Measurements from ENCODE around the gene DCAF5. TPM values are rescaled to one million over a fixed set of nuclear protein-coding genes. Genes with fewer than 3 reads are reported as not detected.

Gene DCAF5
- total and polyA plus RNA-seq, 2 of the 13 experiments (the other 11 are each of a cell fraction or from before 2014, with no cell fraction given) = 13.4 to 31.6 TPM

DNA sequence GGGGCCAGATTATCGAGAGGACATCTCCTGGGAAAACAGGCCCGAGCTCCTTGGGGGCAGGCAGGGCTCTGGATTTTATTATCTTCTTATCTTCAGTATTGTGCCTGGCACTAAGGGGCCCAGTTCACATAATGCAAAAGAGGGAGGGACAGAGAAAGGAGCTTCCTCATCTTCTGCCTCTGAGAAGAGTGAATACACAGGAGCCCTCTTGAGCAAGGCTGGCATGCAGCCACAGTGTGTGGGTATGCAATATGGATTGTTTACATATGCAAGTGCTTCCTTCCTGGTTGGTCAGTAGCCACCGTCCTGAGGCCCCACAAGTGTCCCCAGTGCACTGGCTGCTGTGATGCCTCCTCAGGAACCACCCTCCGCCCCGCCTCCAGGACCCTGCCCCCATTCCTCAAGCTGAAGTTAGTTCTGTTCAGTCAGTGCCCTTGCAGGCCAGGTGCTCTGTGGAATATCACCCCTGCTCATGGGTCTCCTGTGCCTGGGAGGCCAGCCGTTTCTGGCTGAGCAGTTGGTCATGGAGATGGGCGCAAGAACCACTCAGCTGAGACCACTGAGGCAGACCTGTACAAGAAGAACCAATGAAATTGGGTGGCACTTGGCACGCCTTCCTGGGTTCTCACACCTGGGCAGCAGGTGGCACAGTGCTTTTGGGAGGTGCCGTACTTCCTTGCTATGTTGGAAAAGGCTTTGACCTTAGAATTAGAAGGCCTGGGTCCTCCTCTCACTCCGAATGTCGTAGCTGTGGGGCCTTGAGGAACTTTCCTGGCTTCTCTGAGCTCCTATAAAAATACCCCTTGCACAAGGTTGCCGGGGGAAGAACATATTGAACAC is 138.8 kb downstream of the DCAF5 start (continued):
- no peak for TF ChIP-seq ZNF407 (CRISPR knock-in tag; IDR thresholded peaks at IDR 0.05; ENCODE audit: not compliant biosample characterization)
- no peak for TF ChIP-seq ZNF761 (CRISPR knock-in tag; conservative IDR thresholded peaks at IDR 0.05)
- TF ChIP-seq, protein P1, sequence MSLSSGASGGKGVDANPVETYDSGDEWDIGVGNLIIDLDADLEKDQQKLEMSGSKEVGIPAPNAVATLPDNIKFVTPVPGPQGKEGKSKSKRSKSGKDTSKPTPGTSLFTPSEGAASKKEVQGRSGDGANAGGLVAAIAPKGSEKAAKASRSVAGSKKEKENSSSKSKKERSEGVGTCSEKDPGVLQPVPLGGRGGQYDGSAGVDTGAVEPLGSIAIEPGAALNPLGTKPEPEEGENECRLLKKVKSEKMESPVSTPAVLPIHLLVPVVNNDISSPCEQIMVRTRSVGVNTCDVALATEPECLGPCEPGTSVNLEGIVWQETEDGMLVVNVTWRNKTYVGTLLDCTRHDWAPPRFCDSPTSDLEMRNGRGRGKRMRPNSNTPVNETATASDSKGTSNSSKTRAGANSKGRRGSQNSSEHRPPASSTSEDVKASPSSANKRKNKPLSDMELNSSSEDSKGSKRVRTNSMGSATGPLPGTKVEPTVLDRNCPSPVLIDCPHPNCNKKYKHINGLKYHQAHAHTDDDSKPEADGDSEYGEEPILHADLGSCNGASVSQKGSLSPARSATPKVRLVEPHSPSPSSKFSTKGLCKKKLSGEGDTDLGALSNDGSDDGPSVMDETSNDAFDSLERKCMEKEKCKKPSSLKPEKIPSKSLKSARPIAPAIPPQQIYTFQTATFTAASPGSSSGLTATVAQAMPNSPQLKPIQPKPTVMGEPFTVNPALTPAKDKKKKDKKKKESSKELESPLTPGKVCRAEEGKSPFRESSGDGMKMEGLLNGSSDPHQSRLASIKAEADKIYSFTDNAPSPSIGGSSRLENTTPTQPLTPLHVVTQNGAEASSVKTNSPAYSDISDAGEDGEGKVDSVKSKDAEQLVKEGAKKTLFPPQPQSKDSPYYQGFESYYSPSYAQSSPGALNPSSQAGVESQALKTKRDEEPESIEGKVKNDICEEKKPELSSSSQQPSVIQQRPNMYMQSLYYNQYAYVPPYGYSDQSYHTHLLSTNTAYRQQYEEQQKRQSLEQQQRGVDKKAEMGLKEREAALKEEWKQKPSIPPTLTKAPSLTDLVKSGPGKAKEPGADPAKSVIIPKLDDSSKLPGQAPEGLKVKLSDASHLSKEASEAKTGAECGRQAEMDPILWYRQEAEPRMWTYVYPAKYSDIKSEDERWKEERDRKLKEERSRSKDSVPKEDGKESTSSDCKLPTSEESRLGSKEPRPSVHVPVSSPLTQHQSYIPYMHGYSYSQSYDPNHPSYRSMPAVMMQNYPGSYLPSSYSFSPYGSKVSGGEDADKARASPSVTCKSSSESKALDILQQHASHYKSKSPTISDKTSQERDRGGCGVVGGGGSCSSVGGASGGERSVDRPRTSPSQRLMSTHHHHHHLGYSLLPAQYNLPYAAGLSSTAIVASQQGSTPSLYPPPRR (CRISPR knock-in tag; IDR thresholded peaks at IDR 0.05; ENCODE audit: borderline replicate concordance) = peak; percentile 27; the same call in 1 of the 2 replicates
- TF ChIP-seq GTF3A (CRISPR knock-in tag; conservative IDR thresholded peaks at IDR 0.05) = 0 out of 2 replicates have a peak, but pooled peaks have one; percentile 55
- TF ChIP-seq, protein P2, sequence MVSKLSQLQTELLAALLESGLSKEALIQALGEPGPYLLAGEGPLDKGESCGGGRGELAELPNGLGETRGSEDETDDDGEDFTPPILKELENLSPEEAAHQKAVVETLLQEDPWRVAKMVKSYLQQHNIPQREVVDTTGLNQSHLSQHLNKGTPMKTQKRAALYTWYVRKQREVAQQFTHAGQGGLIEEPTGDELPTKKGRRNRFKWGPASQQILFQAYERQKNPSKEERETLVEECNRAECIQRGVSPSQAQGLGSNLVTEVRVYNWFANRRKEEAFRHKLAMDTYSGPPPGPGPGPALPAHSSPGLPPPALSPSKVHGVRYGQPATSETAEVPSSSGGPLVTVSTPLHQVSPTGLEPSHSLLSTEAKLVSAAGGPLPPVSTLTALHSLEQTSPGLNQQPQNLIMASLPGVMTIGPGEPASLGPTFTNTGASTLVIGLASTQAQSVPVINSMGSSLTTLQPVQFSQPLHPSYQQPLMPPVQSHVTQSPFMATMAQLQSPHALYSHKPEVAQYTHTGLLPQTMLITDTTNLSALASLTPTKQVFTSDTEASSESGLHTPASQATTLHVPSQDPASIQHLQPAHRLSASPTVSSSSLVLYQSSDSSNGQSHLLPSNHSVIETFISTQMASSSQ (IDR thresholded peaks at IDR 0.05; ENCODE audit: low read depth) = no peak
- TF ChIP-seq, protein P2 (CRISPR knock-in tag; IDR thresholded peaks at IDR 0.05; ENCODE audit: borderline replicate concordance) = peak; percentile 32; the same call in 1 of the 2 replicates
- no peak for TF ChIP-seq HOXA5 (CRISPR knock-in tag; IDR thresholded peaks at IDR 0.05)
- peak; percentile 41 for TF ChIP-seq GATAD2A (CRISPR knock-in tag; IDR thresholded peaks at IDR 0.05)
- no peak for TF ChIP-seq SMAD1 (CRISPR knock-in tag; IDR thresholded peaks at IDR 0.05; ENCODE audit: borderline replicate concordance, low read depth)
- TF ChIP-seq HOXA9 (CRISPR knock-in tag; IDR thresholded peaks at IDR 0.05; ENCODE audit: borderline replicate concordance) = no peak

Data from HepG2 (cell line).